ENCODE measurements around the gene MAOB.
A peak's percentile ranks its signal among the peaks of the same experiment; 100 is the strongest.
"Not testable (repeated sequence)": the region's sequence is repeated elsewhere in the genome, so short reads cannot be mapped to it uniquely, and the experiment has no call there.

Gene MAOB

DNA sequence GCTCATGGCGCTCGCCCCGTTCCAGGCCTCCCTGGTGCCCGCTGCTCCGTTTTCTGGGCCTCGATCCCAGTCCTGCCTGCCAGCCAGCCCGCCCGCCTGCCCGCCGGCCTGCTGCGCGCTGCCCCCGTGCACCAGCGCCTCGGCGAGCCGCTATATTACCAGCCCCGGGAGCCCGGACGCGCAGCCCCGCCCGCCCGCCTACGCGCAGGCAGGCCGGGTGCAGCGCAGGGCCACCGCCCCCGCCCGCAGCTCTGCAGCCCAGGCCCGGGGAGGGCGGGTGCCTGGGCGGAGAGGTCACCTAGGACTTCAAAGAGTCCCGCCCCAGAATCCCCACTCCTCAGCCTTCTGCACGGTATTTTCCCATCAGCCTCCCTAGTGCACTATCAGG lies at the start of gene MAOB:
TSS of gene MAOB (minus strand) at position 157 of the 388 bp plus-strand sequence. CDS start at position 6, 151 bp downstream.
- Histone ChIP-seq H3K36me3 (ENCODE audit: control insufficient read depth, insufficient read depth, low read length) (no peaks in the 10 kb centered on the region), H3K27me3 (ENCODE audit: control insufficient read depth, insufficient read depth, low read length) (peaks cover 49% of the 10 kb centered on the region), H3K27ac (ENCODE audit: low read depth, low read length) (no peak within 1 kb of the TSS), H3K4me3 (ENCODE audit: low read depth, low read length) (peak within 1 kb of the TSS; percentile 58), H3K4me1 (ENCODE audit: control insufficient read depth, insufficient read depth, low read length) (0 out of 2 replicates have a peak, but pooled peaks cover 2% of the 10 kb centered on the region), H3K9me3 (ENCODE audit: control insufficient read depth, insufficient read depth, low read length) (no peaks in the 10 kb centered on the region), H3K9ac (ENCODE audit: low read depth, low read length) (no peak within 1 kb of the TSS)

DNA sequence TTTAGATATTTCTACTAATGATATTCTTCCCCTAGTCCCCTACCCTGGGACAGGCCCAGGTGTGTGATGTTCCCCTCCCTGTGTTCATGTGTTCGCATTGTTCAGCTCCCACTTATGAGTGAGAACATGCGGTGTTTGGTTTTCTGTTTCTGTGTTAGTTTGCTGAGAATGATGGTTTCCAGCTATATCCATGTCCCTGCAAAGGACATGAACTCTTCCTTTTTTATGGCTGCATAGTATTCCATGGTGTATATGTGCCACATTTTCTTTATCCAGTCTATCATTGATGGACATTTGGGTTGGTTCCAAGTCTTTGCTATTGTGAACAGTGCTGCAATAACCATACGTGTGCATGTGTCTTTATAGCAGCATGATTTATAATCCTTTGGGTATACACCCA lies 39.8 kb upstream of the MAOB start:
- H3K27ac ChIP-seq (ENCODE audit: low read depth, low read length); H3K9me3 ChIP-seq (ENCODE audit: control insufficient read depth, insufficient read depth, low read length); H3K36me3 ChIP-seq (ENCODE audit: control insufficient read depth, insufficient read depth, low read length); H3K4me1 ChIP-seq (ENCODE audit: control insufficient read depth, insufficient read depth, low read length); H3K9ac ChIP-seq (ENCODE audit: low read depth, low read length); H3K27me3 ChIP-seq (ENCODE audit: control insufficient read depth, insufficient read depth, low read length); H3K4me3 ChIP-seq (ENCODE audit: low read depth, low read length): not testable (repeated sequence)

DNA sequence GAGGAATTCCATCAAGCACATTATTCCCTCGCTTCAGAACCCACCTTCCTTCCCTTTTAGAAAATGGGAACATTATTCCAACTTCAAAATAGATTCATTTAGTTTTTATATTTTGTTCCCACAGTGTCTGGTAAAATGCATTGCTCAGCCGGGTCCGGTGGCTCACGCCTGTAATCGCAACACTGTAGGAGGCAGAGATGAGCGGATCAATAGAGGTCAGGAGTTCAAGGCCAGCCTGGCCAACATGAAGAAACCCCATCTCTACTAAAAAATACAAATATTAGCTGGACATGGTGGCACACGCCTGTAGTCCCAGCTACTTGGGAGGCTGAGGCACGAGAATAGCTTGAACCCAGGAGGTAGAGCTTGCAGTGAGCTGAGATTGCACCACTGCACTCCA lies 28.5 kb upstream of the MAOB start:
- not testable (repeated sequence) for H3K27me3 ChIP-seq (ENCODE audit: control insufficient read depth, insufficient read depth, low read length); H3K36me3 ChIP-seq (ENCODE audit: control insufficient read depth, insufficient read depth, low read length); H3K27ac ChIP-seq (ENCODE audit: low read depth, low read length); H3K4me1 ChIP-seq (ENCODE audit: control insufficient read depth, insufficient read depth, low read length); H3K4me3 ChIP-seq (ENCODE audit: low read depth, low read length); H3K9me3 ChIP-seq (ENCODE audit: control insufficient read depth, insufficient read depth, low read length); H3K9ac ChIP-seq (ENCODE audit: low read depth, low read length)

GRCh38 chrX:43910012-43910411 lies 27.8 kb upstream of the MAOB start:
- Histone ChIP-seq H3K27me3 (ENCODE audit: control insufficient read depth, insufficient read depth, low read length) (no peaks in the 10 kb centered on the region), H3K4me3 (ENCODE audit: low read depth, low read length) (no peak overlapping the region), H3K4me1 (ENCODE audit: control insufficient read depth, insufficient read depth, low read length) (no peaks in the 10 kb centered on the region), H3K36me3 (ENCODE audit: control insufficient read depth, insufficient read depth, low read length) (no peaks in the 10 kb centered on the region), H3K9me3 (ENCODE audit: control insufficient read depth, insufficient read depth, low read length) (no peaks in the 10 kb centered on the region), H3K27ac (ENCODE audit: low read depth, low read length) (no peak overlapping the region), H3K9ac (ENCODE audit: low read depth, low read length) (no peak overlapping the region)

DNA sequence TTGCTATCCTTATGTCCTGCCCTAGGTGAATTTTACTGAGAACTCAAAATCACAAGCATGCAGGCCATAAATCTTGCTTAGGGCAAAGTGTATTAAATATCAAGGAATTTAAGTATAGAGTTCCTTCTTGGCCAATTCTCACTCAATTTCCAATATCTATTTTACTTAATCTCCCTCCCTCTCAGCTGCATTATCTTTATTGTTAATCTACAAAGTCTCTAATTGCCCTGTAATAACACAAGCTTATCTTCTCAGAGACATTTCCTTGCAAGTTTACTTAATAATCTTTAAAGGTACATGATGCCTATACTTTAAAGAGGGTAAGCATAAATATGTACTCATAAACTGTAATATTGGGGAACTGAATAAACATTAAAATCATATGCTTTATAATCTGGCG lies 26.9 kb upstream of the MAOB start:
- H3K36me3 ChIP-seq (ENCODE audit: control insufficient read depth, insufficient read depth, low read length): no peaks in the 10 kb centered on the region
- H3K9ac ChIP-seq (ENCODE audit: low read depth, low read length): no peak overlapping the region
- no peak overlapping the region for H3K27ac ChIP-seq (ENCODE audit: low read depth, low read length)
- H3K4me1 ChIP-seq (ENCODE audit: control insufficient read depth, insufficient read depth, low read length): no peaks in the 10 kb centered on the region
- no peaks in the 10 kb centered on the region for H3K9me3 ChIP-seq (ENCODE audit: control insufficient read depth, insufficient read depth, low read length)
- H3K27me3 ChIP-seq (ENCODE audit: control insufficient read depth, insufficient read depth, low read length): no peaks in the 10 kb centered on the region
- no peak overlapping the region for H3K4me3 ChIP-seq (ENCODE audit: low read depth, low read length)

DNA sequence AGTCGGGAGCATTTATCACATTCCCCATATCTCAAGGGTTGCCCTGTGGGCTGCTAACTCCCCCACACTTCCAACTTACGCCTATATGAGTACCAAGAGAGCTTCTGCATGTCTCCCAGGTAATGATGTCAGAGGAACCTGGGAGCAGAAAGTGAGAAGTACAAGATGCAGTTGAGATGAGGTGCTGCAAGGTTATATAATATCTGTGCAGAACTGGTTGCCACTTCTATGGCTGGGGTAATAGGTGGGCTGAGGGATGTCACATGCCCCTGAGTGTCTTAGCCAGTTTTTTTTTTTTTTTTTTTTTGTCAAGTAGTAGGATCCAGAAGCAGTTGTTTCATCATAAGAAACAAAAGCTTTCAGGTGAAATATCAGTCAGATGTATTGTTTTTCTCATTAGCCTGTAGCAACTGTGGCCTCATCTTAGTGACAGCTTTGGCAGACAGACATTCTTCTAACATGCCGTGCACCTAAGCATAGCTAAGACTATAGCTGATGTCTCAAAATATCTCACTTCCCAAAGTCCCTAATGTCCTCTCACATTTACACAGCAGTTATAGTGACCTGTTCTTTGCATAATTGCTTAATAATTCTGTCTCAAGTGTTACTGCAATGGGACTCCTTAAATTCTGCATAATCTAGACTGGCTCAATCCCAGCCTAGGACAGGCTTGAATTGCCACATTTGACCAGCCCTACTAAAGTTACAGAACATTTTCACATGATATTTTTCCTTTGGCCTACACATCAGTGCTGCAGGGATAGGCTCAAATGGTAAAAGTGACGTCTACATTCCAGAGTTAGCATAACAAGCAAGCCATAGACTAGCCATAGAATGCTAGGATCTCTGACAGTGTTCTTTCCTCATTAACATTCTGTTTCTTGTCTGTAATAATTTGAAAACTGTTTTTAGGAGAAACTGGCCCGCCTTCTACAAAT lies 17.9 kb upstream of the MAOB start:
- Histone ChIP-seq H3K27ac (ENCODE audit: low read depth, low read length) (peak overlapping the region; percentile 69), H3K4me3 (ENCODE audit: low read depth, low read length) (no peak overlapping the region), H3K9me3 (ENCODE audit: control insufficient read depth, insufficient read depth, low read length) (no peaks in the 10 kb centered on the region), H3K9ac (ENCODE audit: low read depth, low read length) (no peak overlapping the region; the same call in 1 of the 2 replicates), H3K27me3 (ENCODE audit: control insufficient read depth, insufficient read depth, low read length) (no peaks in the 10 kb centered on the region), H3K36me3 (ENCODE audit: control insufficient read depth, insufficient read depth, low read length) (no peaks in the 10 kb centered on the region), H3K4me1 (ENCODE audit: control insufficient read depth, insufficient read depth, low read length) (peaks cover 15% of the 10 kb centered on the region)

GRCh38 chrX:43898406-43899035 lies 16.3 kb upstream of the MAOB start:
- H3K9ac ChIP-seq (ENCODE audit: low read depth, low read length): no peak overlapping the region
- no peak overlapping the region for H3K27ac ChIP-seq (ENCODE audit: low read depth, low read length)
- H3K4me3 ChIP-seq (ENCODE audit: low read depth, low read length): no peak overlapping the region
- no peaks in the 10 kb centered on the region for H3K27me3 ChIP-seq (ENCODE audit: control insufficient read depth, insufficient read depth, low read length)
- H3K36me3 ChIP-seq (ENCODE audit: control insufficient read depth, insufficient read depth, low read length): no peaks in the 10 kb centered on the region
- H3K4me1 ChIP-seq (ENCODE audit: control insufficient read depth, insufficient read depth, low read length): peaks cover 15% of the 10 kb centered on the region
- H3K9me3 ChIP-seq (ENCODE audit: control insufficient read depth, insufficient read depth, low read length): no peaks in the 10 kb centered on the region

DNA sequence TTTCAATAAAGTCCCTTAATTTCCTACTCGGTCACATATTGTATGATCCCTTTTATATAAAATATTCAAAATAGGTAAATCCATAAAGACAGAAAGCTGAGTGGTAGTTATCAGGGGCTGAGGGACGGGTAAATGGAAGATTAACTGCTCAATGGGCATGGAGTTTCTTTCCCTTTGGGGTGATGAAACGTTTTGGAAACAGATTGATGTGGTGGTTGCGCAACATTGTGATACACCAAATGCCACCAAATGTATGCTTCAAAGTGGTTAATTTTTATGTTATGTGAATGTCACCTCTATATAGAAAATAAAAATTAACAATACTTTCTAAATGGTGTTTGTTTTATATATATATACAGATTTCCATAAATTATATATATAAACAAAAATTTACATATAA lies 15.0 kb upstream of the MAOB start:
- H3K4me3 ChIP-seq (ENCODE audit: low read depth, low read length): no peak overlapping the region
- peaks cover 15% of the 10 kb centered on the region for H3K4me1 ChIP-seq (ENCODE audit: control insufficient read depth, insufficient read depth, low read length)
- no peaks in the 10 kb centered on the region for H3K9me3 ChIP-seq (ENCODE audit: control insufficient read depth, insufficient read depth, low read length)
- no peak overlapping the region for H3K9ac ChIP-seq (ENCODE audit: low read depth, low read length)
- no peaks in the 10 kb centered on the region for H3K36me3 ChIP-seq (ENCODE audit: control insufficient read depth, insufficient read depth, low read length)
- no peaks in the 10 kb centered on the region for H3K27me3 ChIP-seq (ENCODE audit: control insufficient read depth, insufficient read depth, low read length)
- H3K27ac ChIP-seq (ENCODE audit: low read depth, low read length): no peak overlapping the region

GRCh38 chrX:43892336-43892870 lies 10.2 kb upstream of the MAOB start:
- Histone ChIP-seq H3K4me1 (ENCODE audit: control insufficient read depth, insufficient read depth, low read length) (no peaks in the 10 kb centered on the region), H3K27ac (ENCODE audit: low read depth, low read length) (no peak overlapping the region), H3K9ac (ENCODE audit: low read depth, low read length) (no peak overlapping the region), H3K4me3 (ENCODE audit: low read depth, low read length) (no peak overlapping the region), H3K9me3 (ENCODE audit: control insufficient read depth, insufficient read depth, low read length) (peaks cover 5% of the 10 kb centered on the region), H3K27me3 (ENCODE audit: control insufficient read depth, insufficient read depth, low read length) (no peaks in the 10 kb centered on the region), H3K36me3 (ENCODE audit: control insufficient read depth, insufficient read depth, low read length) (no peaks in the 10 kb centered on the region)

DNA sequence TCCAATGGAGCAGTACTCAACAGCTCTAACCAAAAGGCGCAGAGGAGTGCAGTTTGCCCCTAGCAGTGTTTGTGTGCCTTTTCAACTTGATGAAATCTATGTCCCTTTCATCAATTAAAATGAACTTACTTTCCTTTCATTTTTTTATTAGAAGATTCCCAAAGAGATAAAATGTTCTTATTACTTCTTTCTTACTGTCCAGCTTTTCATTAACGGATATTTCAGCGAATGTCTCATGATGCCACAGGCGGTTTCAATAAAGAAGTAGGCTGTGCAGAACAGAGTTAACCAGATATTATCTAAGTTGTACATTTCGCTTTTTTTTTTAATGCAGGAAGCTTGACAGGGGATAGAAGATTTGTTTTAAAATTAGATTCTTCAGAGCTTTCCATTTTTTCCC lies 3.4 kb upstream of the MAOB start:
- no peaks in the 10 kb centered on the region for H3K36me3 ChIP-seq (ENCODE audit: control insufficient read depth, insufficient read depth, low read length)
- H3K4me3 ChIP-seq (ENCODE audit: low read depth, low read length): no peak overlapping the region

More for the DNA sequence above, 3.4 kb upstream of the MAOB start:
- peaks cover 5% of the 10 kb centered on the region for H3K9me3 ChIP-seq (ENCODE audit: control insufficient read depth, insufficient read depth, low read length)
- 0 out of 2 replicates have a peak, but pooled peaks cover 2% of the 10 kb centered on the region for H3K4me1 ChIP-seq (ENCODE audit: control insufficient read depth, insufficient read depth, low read length)
- no peak overlapping the region for H3K27ac ChIP-seq (ENCODE audit: low read depth, low read length)
- peaks cover 38% of the 10 kb centered on the region for H3K27me3 ChIP-seq (ENCODE audit: control insufficient read depth, insufficient read depth, low read length)
- no peak overlapping the region for H3K9ac ChIP-seq (ENCODE audit: low read depth, low read length)
